Left forelimb (tissue), 1 donor: ENCODE data around the gene AGR3.

Experiments used
- DNase-seq: peaks from one replicate; pipeline ENCODE4 v3.0.0-alpha.2; 2018; ENCODE audit warnings: low spot score

The AGR3 gene

DNA sequence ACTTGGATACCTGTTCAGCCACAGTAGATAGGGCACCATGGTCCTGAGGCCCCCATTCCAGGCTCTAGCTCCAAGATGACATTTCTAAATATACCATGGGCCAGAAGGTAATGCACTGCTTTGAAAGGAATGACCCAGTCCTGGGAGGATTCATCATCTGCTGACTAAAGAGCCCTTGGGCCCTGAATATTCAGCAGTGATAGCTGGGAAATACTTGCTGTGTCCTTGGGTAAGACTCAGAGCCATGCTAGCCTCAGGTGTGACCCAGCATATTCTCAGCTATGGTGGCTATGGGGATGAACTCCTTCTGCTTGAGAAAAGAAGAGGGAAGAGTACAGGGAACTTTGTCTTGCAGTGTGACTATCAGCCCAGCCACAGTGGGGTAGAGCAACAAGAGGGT, 55.7 kb downstream of the AGR3 start:
- DNase-seq = no peak

DNA sequence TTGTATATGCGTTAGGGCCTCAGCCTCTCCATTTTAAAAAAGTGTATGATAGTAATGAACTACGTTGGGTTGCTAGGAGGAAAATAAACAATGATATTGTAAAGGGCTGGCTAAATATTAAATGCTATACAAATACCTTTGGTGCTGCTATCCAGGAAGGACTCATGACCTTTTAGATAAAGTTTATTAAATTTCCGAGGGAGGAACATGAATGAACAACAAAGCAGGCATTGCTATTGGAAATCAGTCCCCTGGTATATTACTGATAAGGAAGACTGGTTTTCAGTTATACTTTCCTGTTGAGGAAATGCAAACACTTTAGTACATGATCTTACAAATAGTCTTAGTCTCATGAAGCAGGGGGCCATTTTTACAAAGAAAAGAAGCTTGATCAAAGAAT, 59.8 kb downstream of the AGR3 start:
- no peak for DNase-seq

DNA sequence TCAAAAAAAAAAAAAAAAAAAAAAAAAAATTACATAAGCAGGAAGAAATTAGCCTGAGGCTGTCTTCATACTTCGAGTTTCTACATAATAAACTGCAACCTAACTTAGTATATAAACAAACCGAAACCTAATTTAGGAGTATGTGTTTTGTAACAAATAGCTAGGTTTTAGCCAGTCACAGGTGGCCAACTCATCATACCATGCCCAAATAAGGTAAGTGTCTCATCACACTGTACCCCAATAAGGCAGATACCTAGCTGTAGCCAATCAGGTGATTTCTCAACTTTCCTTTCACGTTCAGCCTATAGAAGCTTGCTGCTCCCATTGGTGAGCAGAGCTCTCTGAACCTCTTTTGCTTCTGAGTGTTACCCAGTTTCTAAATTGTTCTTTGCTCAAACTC, 63.1 kb downstream of the AGR3 start:
- no peak for DNase-seq

DNA sequence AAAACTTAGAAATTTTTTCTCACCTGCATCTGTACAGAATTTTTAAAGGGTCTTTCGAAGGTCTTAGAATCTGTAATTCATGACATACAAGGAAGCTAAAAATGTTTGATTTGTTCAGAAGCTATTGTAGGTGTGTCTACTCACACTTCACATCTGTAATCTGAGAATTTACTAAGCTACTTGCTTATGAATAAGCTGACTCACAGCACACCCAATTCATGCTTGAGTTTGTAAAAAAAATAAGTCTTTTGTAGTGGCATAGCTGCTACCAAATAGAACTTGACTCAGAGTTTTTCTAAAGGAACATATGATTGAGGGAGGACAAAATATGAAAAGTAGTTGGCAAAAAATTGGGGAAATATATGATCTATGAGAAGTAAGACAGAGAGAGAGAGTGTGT, 64.2 kb downstream of the AGR3 start:
- no peak for DNase-seq

DNA sequence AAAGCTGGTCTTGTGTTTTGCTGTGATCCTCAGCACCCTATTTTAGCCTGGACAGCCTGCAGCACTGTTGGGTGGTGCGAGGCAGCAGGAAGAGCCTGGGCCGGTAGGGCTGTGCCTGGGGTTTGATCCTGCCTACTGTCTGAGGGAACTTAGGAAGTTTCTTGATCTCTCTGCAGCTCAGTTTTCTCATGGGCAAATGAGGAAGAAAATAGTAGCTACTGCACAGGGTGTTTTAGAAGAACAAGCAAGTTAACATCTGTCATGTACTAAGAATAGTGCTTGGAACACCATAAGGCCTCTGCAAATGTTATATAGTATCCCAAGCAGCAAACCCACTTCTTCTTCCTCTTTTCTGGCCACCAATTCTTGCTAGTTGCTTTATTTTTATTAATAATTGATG, 65.0 kb downstream of the AGR3 start:
- DNase-seq = no peak

DNA sequence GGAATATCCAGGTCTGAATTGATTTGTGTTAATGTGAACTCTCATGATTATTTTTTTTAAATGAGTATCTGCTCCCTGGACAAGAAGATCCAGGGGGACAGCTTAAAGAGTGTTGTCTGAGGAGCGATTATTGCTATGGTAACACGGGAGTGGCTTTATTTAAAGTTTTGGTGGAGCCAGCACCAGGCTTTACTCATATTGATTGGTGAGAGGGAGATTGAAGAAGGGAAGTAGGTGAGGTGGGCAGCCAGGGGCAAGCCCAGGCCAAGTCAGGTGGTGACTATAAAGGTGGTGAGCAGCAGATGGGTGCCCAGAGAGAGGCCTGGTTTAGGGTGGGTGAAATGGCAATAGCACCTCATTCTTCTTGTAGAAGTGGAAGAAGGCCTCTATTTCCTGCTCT, 66.8 kb downstream of the AGR3 start:
- DNase-seq = no peak

DNA sequence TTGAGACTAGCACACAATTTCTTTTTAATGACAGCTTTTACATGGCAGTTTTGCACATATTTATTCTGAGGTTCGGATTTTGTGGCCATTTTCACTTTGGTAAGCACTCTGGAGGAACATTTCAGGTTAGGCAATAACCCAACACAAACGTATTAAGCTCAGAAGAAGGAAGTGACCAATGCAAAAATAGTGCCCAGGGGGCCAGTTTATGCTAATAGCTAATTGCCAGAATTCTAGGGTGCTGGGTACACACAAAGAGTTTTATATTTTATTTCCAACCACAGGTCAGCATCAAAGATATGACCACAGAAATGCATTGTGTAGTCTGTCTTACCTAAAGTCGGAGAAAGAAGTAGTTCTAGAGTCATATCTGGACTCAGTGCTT, 68.6 kb downstream of the AGR3 start:
- DNase-seq = no peak

DNA sequence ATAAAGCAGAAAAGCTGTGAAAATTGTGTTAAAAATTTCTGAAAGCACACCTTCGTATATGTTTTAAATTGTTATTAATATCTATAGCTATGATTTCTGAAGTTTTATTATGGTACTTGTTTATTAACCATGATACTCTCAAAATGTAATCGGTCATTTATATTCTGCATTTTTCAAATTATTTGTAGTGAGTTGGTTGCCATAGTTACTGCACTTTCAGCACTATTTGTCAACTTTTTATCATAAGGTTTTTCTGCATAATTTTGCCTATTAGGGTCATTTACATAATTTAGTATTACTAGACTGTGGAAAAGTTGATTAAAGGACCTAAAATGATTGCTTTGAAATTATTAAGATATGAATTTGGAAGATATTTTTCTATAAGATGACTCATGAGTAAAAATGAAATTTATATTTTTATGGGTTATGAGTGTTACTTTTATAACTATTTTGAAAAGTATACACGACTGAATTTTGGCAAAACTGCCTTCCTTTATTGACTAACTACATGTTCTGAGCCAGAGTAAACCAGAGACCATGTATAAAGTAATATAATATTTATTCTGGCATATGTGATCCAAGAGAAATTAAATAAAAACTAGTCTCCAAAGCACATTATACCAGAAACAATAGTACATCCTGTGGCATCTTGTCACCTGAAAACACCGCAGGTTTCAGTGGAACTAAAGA, 69.1 kb downstream of the AGR3 start:
- DNase-seq = no peak

DNA sequence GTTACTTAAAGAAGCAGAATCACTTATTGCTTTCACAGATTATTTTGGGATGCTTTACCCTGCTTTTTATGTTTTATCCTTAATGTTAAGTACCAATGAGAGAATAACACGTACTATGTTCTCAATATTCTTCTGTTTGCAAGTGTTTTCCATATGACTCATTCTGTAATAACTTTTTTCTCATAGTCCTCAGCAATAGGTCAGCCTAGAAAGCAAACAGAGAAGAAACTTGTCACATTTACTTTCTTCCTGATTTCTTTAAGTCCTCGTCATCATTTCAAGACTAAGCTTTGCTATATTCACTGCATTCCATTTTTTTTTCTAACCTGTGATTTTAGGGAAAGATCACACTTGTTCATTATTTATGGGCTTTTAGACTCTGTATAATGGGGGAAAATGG, 70.2 kb downstream of the AGR3 start:
- no peak for DNase-seq

DNA sequence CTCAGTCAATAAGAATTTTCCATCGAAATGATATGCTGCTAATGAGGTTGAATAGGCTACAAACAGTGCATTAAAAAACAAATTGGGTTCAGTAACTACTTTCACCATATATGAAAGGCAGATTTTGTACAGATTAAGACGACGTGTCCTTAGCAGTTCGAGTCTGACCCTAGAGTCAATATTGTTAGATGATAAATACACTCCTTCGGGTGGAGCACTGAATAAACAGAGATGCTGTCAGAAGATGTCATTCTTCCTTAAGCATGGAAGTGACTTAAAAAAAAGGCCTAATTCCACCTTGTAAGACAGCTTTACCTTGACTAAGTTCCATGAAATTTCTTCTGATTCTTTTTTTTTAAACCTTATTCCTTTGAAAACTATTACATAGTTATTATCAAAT, 71.2 kb downstream of the AGR3 start:
- DNase-seq = no peak

DNA sequence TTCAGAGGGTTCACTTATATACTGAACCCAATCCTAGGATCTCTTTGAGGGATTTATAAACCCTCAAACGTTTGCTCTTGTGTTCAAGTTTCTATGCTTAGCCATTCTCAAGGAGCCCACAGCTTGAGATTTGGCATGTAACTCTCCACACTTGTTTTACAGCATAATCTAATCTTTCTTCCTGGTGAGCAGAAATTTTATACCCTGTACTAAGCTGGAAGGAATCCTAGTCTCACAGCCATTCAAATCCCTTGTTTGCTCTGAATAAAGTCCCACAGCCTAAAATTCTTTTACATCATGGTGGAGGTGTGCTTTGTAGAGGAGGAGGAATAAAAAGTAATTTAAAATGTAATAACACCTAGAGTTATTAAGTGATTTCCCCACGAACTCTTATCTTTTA, 71.7 kb downstream of the AGR3 start:
- no peak for DNase-seq
